IMR-90 (cell line): ENCODE results near the gene CADM4.

Source experiments
- CEBPB ChIP-seq: IDR thresholded peaks from 2 replicates; pipeline ENCODE4 v1.6.1; 2012; ENCODE audit warnings: low read depth, low read length, improper control_type of control experiment
- CTCF ChIP-seq: conservative IDR thresholded peaks from 2 replicates; pipeline ENCODE4 v1.5.1; 2012; ENCODE audit warnings: mild to moderate bottlenecking, low read depth, low read length, improper control_type of control experiment
- POLR2A ChIP-seq: IDR thresholded peaks from 2 replicates; pipeline ENCODE4 v1.6.1; 2012; ENCODE audit warnings: mild to moderate bottlenecking, low read depth, low read length
- RFX5 ChIP-seq: IDR thresholded peaks from 2 replicates; pipeline ENCODE4 v1.8.0; 2012; ENCODE audit warnings: low read depth, mild to moderate bottlenecking, low read length, moderate library complexity
- USF2 ChIP-seq: fragments of 150-350 bp; IDR thresholded peaks from 2 replicates; pipeline ENCODE4 v1.6.1; 2017; ENCODE audit warnings: mild to moderate bottlenecking, antibody characterized with exemption, low read length, low read depth

- TF ChIP-seq CTCF = no peak
- TF ChIP-seq CEBPB = no peak
- TF ChIP-seq USF2 = no peak
- no peak for TF ChIP-seq RFX5
- peak; percentile 76 for TF ChIP-seq POLR2A
Observed at GRCh38 chr19:43619262-43620060, 20.2 kb downstream of the CADM4 start, which contains the start of gene ZNF428.
